Heart right ventricle (tissue), 16 donors: ENCODE measurements around the gene N4BP2L2. TPM values are rescaled to one million over a fixed set of nuclear protein-coding genes. Genes with fewer than 3 reads are reported as not detected.
A peak's percentile ranks its signal among the peaks of the same experiment; 100 is the strongest.

Source experiments
- ATAC-seq, 8 donors: fragments of 200-7000 bp; cut with Tn5 transposase; one replicate each; pipeline ENCODE4 v1.9.1; 2020; ENCODE audit warnings: mild to moderate bottlenecking in 8 of 8, moderate library complexity in 8 of 8, moderate number of reproducible peaks in 1 of 8
- DNase-seq, 2 donors: peaks; one replicate each; pipeline ENCODE4 v3.0.0-alpha.2; 2020
- H3K27ac ChIP-seq, 10 donors: fragments of 200-600 bp; sonication (generic) in 2 of 10; one replicate each; pipeline versions ENCODE4 v1.5.0 to v1.8.0; 2020 to 2022; ENCODE audit warnings: mild to moderate bottlenecking in 3 of 10
- H3K27me3 ChIP-seq, 7 donors: fragments of 200-600 bp; one replicate each; pipeline ENCODE4 v1.8.0; 2021 to 2022; ENCODE audit warnings: mild to moderate bottlenecking in 2 of 7
- H3K36me3 ChIP-seq, 9 donors: fragments of 200-600 bp; sonication (generic) in 1 of 9; one replicate each; pipeline versions ENCODE4 v1.5.0 to v1.8.0; 2020 to 2022; ENCODE audit warnings: mild to moderate bottlenecking in 2 of 9
- H3K4me1 ChIP-seq, 9 donors: fragments of 200-600 bp; sonication (generic) in 1 of 9; one replicate each; pipeline versions ENCODE4 v1.5.0 to v1.8.0; 2020 to 2022; ENCODE audit warnings: mild to moderate bottlenecking in 4 of 9
- H3K4me3 ChIP-seq, 10 donors: fragments of 200-600 bp; sonication (generic) in 2 of 10; one replicate each; pipeline versions ENCODE4 v1.5.0 to v1.8.0; 2020 to 2022; ENCODE audit warnings: mild to moderate bottlenecking in 7 of 10, moderate library complexity in 2 of 10
- H3K9me3 ChIP-seq, 11 donors: fragments of 200-600 bp in 10 of 11; sonication (generic) in 2 of 11; one replicate each; pipeline versions ENCODE4 v1.5.0 to v1.8.0; 2013 to 2022; ENCODE audit warnings: mild to moderate bottlenecking in 2 of 11, control low read depth in 1 of 11, moderate library complexity in 1 of 11
- CTCF ChIP-seq, 9 donors: fragments of 200-600 bp; sonication (generic) in 2 of 9; IDR thresholded peaks; one replicate each; pipeline versions ENCODE4 v1.5.0 to v1.8.0; 2021 to 2022; ENCODE audit warnings: antibody characterized with exemption in 9 of 9, mild to moderate bottlenecking in 5 of 9, moderate library complexity in 1 of 9
- WGBS, 2 donors: extraction: QIAGEN DNeasy Blood & Tissue Kit; methylation state at CpG; one replicate each; pipeline ENCODE4 v1.1.7; 2013; ENCODE audit warnings: inconsistent platforms in 1 of 2; 5-methylcytosine and 5-hydroxymethylcytosine counted together
- intact Hi-C, 10 donors: fragments of 100-400 bp; cut with DNase I; formaldehyde crosslinking; loops; one replicate each; pipeline versions ENCODE4 v1.11.1 to v1.14.2; 2022
- polyA plus RNA-seq, 2 donors: library from polyadenylated mRNA; stranded (reverse); fragments of 200-250 nt; gene quantifications; one replicate each; pipeline ENCODE4 v1.2.3, GENCODE V29; 2013
- total RNA-seq, 10 donors: library from RNA; stranded (reverse); fragmentation: NEBNext Ultra II Directional in 3 of 10; extraction: Animal tissue kit (Norgen Biotek cat#: 25700) in 3 of 10; gene quantifications; one replicate each; pipeline versions ENCODE4 v1.2.1 to v1.2.4, GENCODE V29; 2021 to 2023
- donor health status: Arrhythmogenic right ventricular cardiomyopathy.
- donor health status: ischemic (EF 13 %, LVEDD 7.1; RV severe dilation, severe dysfunction).
- donor health status: healthy with polysubstance abuse.
- donor health status: DM: no; HTN: yes; CAD: no.
- donor health status: DM: no; HTN: no; CAD: no.
- donor health status: ischemic (EF 25% LVEDD 6.9; RV normal size, moderate dysfunction).
- donor health status: ischemic (EF 25% LVEDD 5.7; RV mildly dilated, moderate dysfunction).
- donor health status: healthy.
- donor health status: DM: yes; HTN: yes; CAD: no.
- donor health status: Ischemic cardiomyopathy.
- donor health status: ischemic (EF 35%, LVEDD 5.7; RV mildly dilated, moderate dysfunction).
- donor health status: nonischemic (EF 11% LVEDD 7.7; RV severe dilation, severe dysfunction).
- donor health status: DM: yes; HTN: yes; CAD: no.
- donor health status: PGD.
- donor health status: ischemic (EF 29% LVEDD 5.4; RV normal size, mild dysfunction).
- donor health status: nonischemic (EF 23%, LVEDD 6.1; RV moderate dilation, normal function).

Gene N4BP2L2
- total and polyA plus RNA-seq, 12 donors: 28.2 to 162 (median 132) TPM

GRCh38 chr13:32491028-32491427 is 47.6 kb downstream of the N4BP2L2 start:
- H3K4me1 ChIP-seq: peaks cover 0 to 5% (median 0%) of the 10 kb centered on the region in 9 donors
- H3K36me3 ChIP-seq: peaks cover 0 to 9% (median 0%) of the 10 kb centered on the region in 9 donors
- ATAC-seq (no peak), DNase-seq (no peak)
- no peak overlapping the region for H3K27ac ChIP-seq
- no peak overlapping the region for H3K4me3 ChIP-seq
- TF ChIP-seq CTCF (IDR thresholded peaks at IDR 0.05): no peak
- intact Hi-C loops: no loop called here
- 97 to 100% methylated on average over 1 of the region's 1 CpG for WGBS, 2 donors
- no peaks in the 10 kb centered on the region for H3K9me3 ChIP-seq
- H3K27me3 ChIP-seq: no peaks in the 10 kb centered on the region

GRCh38 chr13:32476892-32477291 is 61.7 kb downstream of the N4BP2L2 start:
- Histone ChIP-seq H3K4me1 (peaks cover 2 to 32% (median 19%) of the 10 kb centered on the region in 9 donors), H3K4me3 (no peak overlapping the region), H3K27ac (peak overlapping the region in 3 of 10 donors; percentile 36 to 41 (median 37)), H3K9me3 (no peaks in the 10 kb centered on the region), H3K27me3 (no peaks in the 10 kb centered on the region), H3K36me3 (peaks cover 0 to 17% (median 0%) of the 10 kb centered on the region in 9 donors)
- ATAC-seq (peak in 1 of 8 donors; percentile 43), DNase-seq (no peak)
- WGBS, 2 donors: 74 to 75% methylated on average over 5 of the region's 5 CpGs
- intact Hi-C loops: loop anchor here in 1 of 10 donors (10.0 kb wide), 1 partner anchor 58 kb away; the partner anchor contains the start of gene N4BP2L2
- no peak for TF ChIP-seq CTCF (IDR thresholded peaks at IDR 0.05)

GRCh38 chr13:32476021-32476731 is 62.4 kb downstream of the N4BP2L2 start:
- no peaks in the 10 kb centered on the region for H3K27me3 ChIP-seq
- peaks cover 0 to 17% (median 0%) of the 10 kb centered on the region in 9 donors for H3K36me3 ChIP-seq
- H3K9me3 ChIP-seq: no peaks in the 10 kb centered on the region
- intact Hi-C loops: loop anchor here in 1 of 10 donors (10.0 kb wide), 1 partner anchor 59 kb away; the partner anchor contains the start of gene N4BP2L2
- no peak for DNase-seq
- H3K27ac ChIP-seq: peak overlapping the region in 3 of 10 donors; percentile 36 to 41 (median 37)
- ATAC-seq: no peak
- H3K4me1 ChIP-seq: peaks cover 5 to 39% (median 26%) of the 10 kb centered on the region in 9 donors
- TF ChIP-seq CTCF (IDR thresholded peaks at IDR 0.05): no peak
- WGBS, 2 donors: 81 to 83% methylated on average over 2 of the region's 2 CpGs
- H3K4me3 ChIP-seq: no peak overlapping the region

- no peaks in the 10 kb centered on the region for H3K9me3 ChIP-seq
- H3K27me3 ChIP-seq: no peaks in the 10 kb centered on the region
- H3K4me1 ChIP-seq: peaks cover 5 to 47% (median 30%) of the 10 kb centered on the region in 9 donors
- peaks cover 0 to 18% (median 0%) of the 10 kb centered on the region in 9 donors for H3K36me3 ChIP-seq
- DNase-seq: no peak
- TF ChIP-seq CTCF (IDR thresholded peaks at IDR 0.05): no peak
- H3K4me3 ChIP-seq: no peak overlapping the region
- WGBS, 2 donors: 79 to 80% methylated on average over 10 of the region's 10 CpGs
- H3K27ac ChIP-seq: no peak overlapping the region
- ATAC-seq: no peak
- intact Hi-C loops: loop anchor here in 1 of 10 donors (10.0 kb wide), 1 partner anchor 60 kb away; the partner anchor contains the start of gene N4BP2L2
Measured at GRCh38 chr13:32474999-32475792, 63.4 kb downstream of the N4BP2L2 start.
